Natural killer cell (primary cell): Measurements from ENCODE around the gene TMEM62. TPM values are rescaled to one million over a fixed set of nuclear protein-coding genes. Genes with fewer than 3 reads are reported as not detected.
"Not testable (repeated sequence)": the region's sequence is repeated elsewhere in the genome, so short reads cannot be mapped to it uniquely, and the experiment has no call there.

ENCODE experiments used
- ATAC-seq, 3 donors: fragments of 150-1000 bp in 2 of 3; fragments of 200-7000 bp in 1 of 3; cut with Tn5 transposase; 1 replicate in 1 of 3; 2 replicates in 2 of 3; pipeline ENCODE4 v1.10.0; 2021; ENCODE audit warnings: mild to moderate bottlenecking in 2 of 3, moderate library complexity in 2 of 3
- DNase-seq, 2 donors: peaks; one replicate each; pipeline versions ENCODE4 v3.0.0 to v3.0.0-alpha.2; 2013 to 2021; ENCODE audit warnings: mixed read lengths in 1 of 2
- H3K27ac ChIP-seq: one replicate; pipeline ENCODE4 v1.5.1; 2013; ENCODE audit warnings: mild to moderate bottlenecking, low read length
- H3K27me3 ChIP-seq: one replicate; pipeline ENCODE4 v1.6.1; 2013; ENCODE audit warnings: low read length; ENCODE audit not compliant: control insufficient read depth, insufficient read depth
- H3K36me3 ChIP-seq: one replicate; pipeline ENCODE4 v1.6.1; 2013; ENCODE audit warnings: low read length; ENCODE audit not compliant: control insufficient read depth, insufficient read depth
- H3K4me1 ChIP-seq: one replicate; pipeline ENCODE4 v1.6.1; 2013; ENCODE audit warnings: low read length; ENCODE audit not compliant: control insufficient read depth, insufficient read depth
- H3K4me3 ChIP-seq: one replicate; pipeline ENCODE4 v1.5.1; 2013; ENCODE audit warnings: low read length
- H3K9me3 ChIP-seq: one replicate; pipeline ENCODE4 v1.6.1; 2013; ENCODE audit warnings: low read length; ENCODE audit not compliant: control insufficient read depth, insufficient read depth
- H3K27ac Mint-ChIP-seq, 2 donors: one replicate each; pipeline ENCODE4 v1.8.0; 2022; ENCODE audit warnings: mild to moderate bottlenecking in 2 of 2, mixed read lengths in 2 of 2, moderate library complexity in 1 of 2
- H3K27me3 Mint-ChIP-seq, 2 donors: one replicate each; pipeline ENCODE4 v1.8.0; 2022; ENCODE audit warnings: low read depth in 2 of 2, mixed read lengths in 2 of 2
- H3K36me3 Mint-ChIP-seq: one replicate; pipeline ENCODE4 v1.8.0; 2022; ENCODE audit warnings: mixed read lengths
- H3K4me1 Mint-ChIP-seq, 2 donors: one replicate each; pipeline ENCODE4 v1.8.0; 2022; ENCODE audit warnings: mixed read lengths in 2 of 2
- H3K4me3 Mint-ChIP-seq: one replicate; pipeline ENCODE4 v1.8.0; 2022; ENCODE audit warnings: mild to moderate bottlenecking, moderate library complexity, mixed read lengths
- H3K9me3 Mint-ChIP-seq, 2 donors: one replicate each; pipeline ENCODE4 v1.8.0; 2022; ENCODE audit warnings: mixed read lengths in 2 of 2
- WGBS: methylation state at CpG from one replicate; pipeline ENCODE4 v1.1.7; 2013; ENCODE audit warnings: missing lambda C conversion rate; ENCODE audit not compliant: insufficient coverage; 5-methylcytosine and 5-hydroxymethylcytosine counted together
- intact Hi-C: fragments of 100-400 bp; cut with micrococcal nuclease; formaldehyde crosslinking; loops from one replicate; pipeline ENCODE4 v1.14.2; 2022
- total RNA-seq, 4 donors: library from RNA; stranded (reverse); fragments of 120-200 nt in 1 of 4; gene quantifications; one replicate each; pipeline versions ENCODE4 v1.2.3 to v1.2.4, GENCODE V29; 2013 to 2022
- TF ChIP-seq, protein P1 (sequence below): fragments of 200-600 bp; IDR thresholded peaks from one replicate; pipeline ENCODE4 v1.8.0; 2022; ENCODE audit warnings: antibody characterized with exemption

Gene TMEM62
- total RNA-seq, 3 donors from 2014 or later (not counting 1 experiment from before 2014, with no cell fraction given) = 39.4 to 43.8 (median 40.8) TPM

DNA sequence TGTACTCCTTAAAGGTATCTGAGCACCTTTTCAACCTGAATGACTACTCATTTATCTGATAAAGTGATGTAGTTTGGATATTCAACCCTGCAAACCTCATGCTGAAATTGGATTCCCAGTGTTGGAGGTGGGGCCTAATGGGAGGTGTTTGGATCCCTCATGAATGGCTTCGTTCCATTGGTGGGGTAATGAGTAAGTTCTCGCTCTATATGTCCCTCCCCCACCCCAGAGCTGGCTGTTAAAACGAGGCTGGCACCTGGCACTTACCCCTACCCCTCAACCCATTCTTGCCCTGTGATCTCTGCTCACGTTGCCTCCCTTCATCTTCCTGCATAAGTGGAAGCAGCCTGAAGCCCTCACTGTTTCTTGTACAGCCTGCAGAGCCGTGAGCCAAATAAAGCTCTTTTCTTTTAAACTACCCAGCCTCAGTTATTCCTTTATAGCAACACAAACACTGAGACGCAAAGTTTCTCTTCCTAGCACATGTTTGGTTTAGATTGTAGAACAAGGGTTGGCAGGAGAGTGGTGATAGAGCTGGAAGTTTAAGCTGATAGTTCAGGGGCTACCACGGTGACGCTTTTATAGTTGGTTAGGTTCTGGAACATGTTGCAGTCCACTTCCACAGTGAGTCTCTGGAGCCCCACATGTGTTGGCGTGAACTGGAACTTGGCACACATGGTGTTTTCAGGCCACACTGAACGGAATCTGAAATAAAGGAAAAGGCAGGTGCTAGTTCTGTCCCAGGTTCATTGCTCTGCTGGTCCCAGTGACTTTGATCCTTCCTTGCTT, 63.6 kb downstream of the TMEM62 start:
- Histone ChIP-seq H3K36me3 (peaks cover 56% of the 10 kb centered on the region), H3K27ac (no peak overlapping the region), H3K4me3 (no peak overlapping the region), H3K27me3 (no peaks in the 10 kb centered on the region), H3K9me3 (peaks cover 4% of the 10 kb centered on the region), H3K4me1 (no peaks in the 10 kb centered on the region)
- ATAC-seq = no peak
- Mint-ChIP-seq H3K4me3 (no peak overlapping the region), H3K9me3 (no peaks in the 10 kb centered on the region), H3K27ac (peak overlapping the region; percentile 1 to 9), H3K36me3 (peaks cover 36% of the 10 kb centered on the region), H3K27me3 (no peaks in the 10 kb centered on the region), H3K4me1 (peaks cover 5 to 6% of the 10 kb centered on the region in 2 donors)
- intact Hi-C loops = no loop called here
- no peak for DNase-seq
- 94% methylated on average over 8 of the region's 10 CpGs for WGBS
- TF ChIP-seq, protein P1, sequence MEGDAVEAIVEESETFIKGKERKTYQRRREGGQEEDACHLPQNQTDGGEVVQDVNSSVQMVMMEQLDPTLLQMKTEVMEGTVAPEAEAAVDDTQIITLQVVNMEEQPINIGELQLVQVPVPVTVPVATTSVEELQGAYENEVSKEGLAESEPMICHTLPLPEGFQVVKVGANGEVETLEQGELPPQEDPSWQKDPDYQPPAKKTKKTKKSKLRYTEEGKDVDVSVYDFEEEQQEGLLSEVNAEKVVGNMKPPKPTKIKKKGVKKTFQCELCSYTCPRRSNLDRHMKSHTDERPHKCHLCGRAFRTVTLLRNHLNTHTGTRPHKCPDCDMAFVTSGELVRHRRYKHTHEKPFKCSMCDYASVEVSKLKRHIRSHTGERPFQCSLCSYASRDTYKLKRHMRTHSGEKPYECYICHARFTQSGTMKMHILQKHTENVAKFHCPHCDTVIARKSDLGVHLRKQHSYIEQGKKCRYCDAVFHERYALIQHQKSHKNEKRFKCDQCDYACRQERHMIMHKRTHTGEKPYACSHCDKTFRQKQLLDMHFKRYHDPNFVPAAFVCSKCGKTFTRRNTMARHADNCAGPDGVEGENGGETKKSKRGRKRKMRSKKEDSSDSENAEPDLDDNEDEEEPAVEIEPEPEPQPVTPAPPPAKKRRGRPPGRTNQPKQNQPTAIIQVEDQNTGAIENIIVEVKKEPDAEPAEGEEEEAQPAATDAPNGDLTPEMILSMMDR = no peak

DNA sequence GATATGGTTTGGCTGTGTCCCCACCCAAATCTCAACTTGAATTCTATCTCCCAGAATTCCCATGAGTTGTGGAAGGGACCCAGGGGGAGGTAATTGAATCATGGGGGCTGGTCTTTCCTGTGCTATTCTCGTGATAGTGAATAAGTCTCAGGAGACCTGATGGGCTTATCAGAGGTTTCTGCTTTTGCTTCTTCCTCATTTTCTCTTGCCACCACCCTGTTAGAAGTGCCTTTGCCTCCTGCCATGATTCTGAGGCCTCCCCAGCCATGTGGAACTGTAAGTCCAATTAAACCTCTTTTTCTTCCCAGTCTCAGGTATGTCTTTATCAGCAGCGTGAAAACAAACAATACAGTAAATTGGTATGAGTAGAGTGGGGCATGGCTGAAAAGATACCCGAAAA, 64.4 kb downstream of the TMEM62 start:
- H3K36me3 ChIP-seq = peaks cover 48% of the 10 kb centered on the region
- H3K27me3 ChIP-seq, ATAC-seq, H3K4me3 ChIP-seq, H3K4me3 Mint-ChIP-seq, intact Hi-C loops, H3K9me3 Mint-ChIP-seq, DNase-seq, H3K9me3 ChIP-seq, H3K4me1 ChIP-seq, H3K27ac ChIP-seq, H3K4me1 Mint-ChIP-seq, H3K27me3 Mint-ChIP-seq: not testable (repeated sequence)
- peak overlapping the region; percentile 1 to 9 for H3K27ac Mint-ChIP-seq
- peaks cover 28% of the 10 kb centered on the region for H3K36me3 Mint-ChIP-seq
- 91% methylated on average over 3 of the region's 3 CpGs for WGBS

DNA sequence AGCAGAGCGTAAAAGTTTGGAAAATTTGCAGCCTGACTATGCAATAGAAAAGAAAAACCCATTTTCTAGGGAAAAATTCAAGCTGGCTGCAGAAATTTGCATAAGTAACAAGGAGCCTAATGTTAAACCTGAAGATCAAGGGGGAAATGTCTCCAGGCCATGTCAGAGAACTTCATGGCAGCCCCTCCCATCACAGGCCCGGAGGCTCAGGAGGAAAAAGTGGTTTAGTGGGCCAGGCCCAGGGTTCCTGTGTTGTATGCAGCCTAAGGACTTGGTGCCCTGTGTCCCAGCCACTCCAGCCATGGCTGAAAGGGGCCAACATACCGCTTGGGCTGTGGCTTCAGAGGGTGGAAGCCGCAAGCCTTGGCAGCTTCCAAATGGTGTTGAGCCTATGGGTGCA, 65.2 kb downstream of the TMEM62 start:
- intact Hi-C loops, H3K4me3 ChIP-seq, H3K4me1 Mint-ChIP-seq, H3K4me1 ChIP-seq, H3K9me3 Mint-ChIP-seq, DNase-seq, H3K27me3 ChIP-seq, H3K4me3 Mint-ChIP-seq, H3K27ac ChIP-seq, H3K9me3 ChIP-seq, H3K27me3 Mint-ChIP-seq, ATAC-seq: not testable (repeated sequence)
- 96% methylated on average over 4 of the region's 4 CpGs for WGBS
- H3K27ac Mint-ChIP-seq = peak overlapping the region; percentile 1 to 9
- peaks cover 27% of the 10 kb centered on the region for H3K36me3 Mint-ChIP-seq
- peaks cover 40% of the 10 kb centered on the region for H3K36me3 ChIP-seq

DNA sequence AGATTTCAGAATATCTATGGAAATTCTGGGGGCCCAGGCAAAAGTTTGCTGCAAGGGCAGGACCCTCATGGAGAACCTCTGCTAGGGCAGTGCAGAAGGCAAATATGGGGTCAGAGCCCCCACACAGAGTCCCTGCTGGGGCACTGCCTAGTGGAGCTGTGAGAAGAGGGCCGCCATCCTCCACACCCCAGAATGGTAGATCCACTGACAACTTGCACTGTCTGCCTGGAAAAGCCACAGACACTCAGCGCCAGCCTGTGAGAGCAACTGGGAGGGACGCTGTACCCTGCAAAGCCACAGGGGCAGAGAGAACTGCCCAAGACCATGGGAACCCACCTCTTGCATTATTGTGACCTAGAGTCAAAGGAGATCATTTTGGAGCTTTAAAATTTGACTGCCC, 65.6 kb downstream of the TMEM62 start:
- H3K9me3 ChIP-seq = peaks cover 4% of the 10 kb centered on the region
- no peak overlapping the region for H3K27ac ChIP-seq
- no peak overlapping the region for H3K27ac Mint-ChIP-seq
- TF ChIP-seq, protein P1 = no peak
- no peaks in the 10 kb centered on the region for H3K27me3 Mint-ChIP-seq
- intact Hi-C loops = no loop called here
- H3K4me3 Mint-ChIP-seq = no peak overlapping the region
- H3K36me3 ChIP-seq = peaks cover 36% of the 10 kb centered on the region
- 97% methylated on average over 3 of the region's 3 CpGs for WGBS
- peaks cover 27% of the 10 kb centered on the region for H3K36me3 Mint-ChIP-seq
- DNase-seq (no peak), ATAC-seq (no peak)
- H3K4me1 Mint-ChIP-seq = peaks cover 5 to 7% of the 10 kb centered on the region in 2 donors
- no peaks in the 10 kb centered on the region for H3K27me3 ChIP-seq
- H3K4me1 ChIP-seq = no peaks in the 10 kb centered on the region
- no peaks in the 10 kb centered on the region for H3K9me3 Mint-ChIP-seq
- no peak overlapping the region for H3K4me3 ChIP-seq
